Suprapubic skin (tissue), 4 donors: Measurements from ENCODE around the gene UCK1. TPM values are rescaled to one million over a fixed set of nuclear protein-coding genes. Genes with fewer than 3 reads are reported as not detected.
A peak's percentile ranks its signal among the peaks of the same experiment; 100 is the strongest.

Experiments
- DNase-seq, 2 donors: peaks; one replicate each; pipeline ENCODE4 v3.0.0-alpha.2; 2019; ENCODE audit warnings: low spot score in 2 of 2
- H3K27ac ChIP-seq: fragments of 200-600 bp; sonication (generic); one replicate; pipeline ENCODE4 v1.5.1; 2019
- H3K27me3 ChIP-seq: fragments of 200-600 bp; sonication (generic); one replicate; pipeline ENCODE4 v1.5.1; 2019
- H3K36me3 ChIP-seq: fragments of 200-600 bp; sonication (generic); one replicate; pipeline ENCODE4 v1.5.1; 2019
- H3K4me1 ChIP-seq: fragments of 200-600 bp; sonication (generic); one replicate; pipeline ENCODE4 v1.5.1; 2019
- H3K4me3 ChIP-seq: fragments of 200-600 bp; sonication (generic); one replicate; pipeline ENCODE4 v1.5.1; 2019; ENCODE audit warnings: mild to moderate bottlenecking
- H3K9me3 ChIP-seq: fragments of 200-600 bp; sonication (generic); one replicate; pipeline ENCODE4 v1.5.1; 2019
- EP300 ChIP-seq: sonication (generic); formaldehyde crosslinking; IDR thresholded peaks from one replicate; pipeline ENCODE4 v1.6.1; 2017; ENCODE audit warnings: antibody characterized with exemption
- POLR2A ChIP-seq, 2 donors: fragments of 450-650 bp; IDR thresholded peaks; one replicate each; pipeline ENCODE4 v1.6.1; 2017; ENCODE audit warnings: antibody characterized with exemption in 2 of 2, mild to moderate bottlenecking in 2 of 2, moderate library complexity in 2 of 2
- POLR2AphosphoS5 ChIP-seq, 3 donors: sonication (generic); formaldehyde crosslinking; IDR thresholded peaks; one replicate each; pipeline ENCODE4 v1.6.1; 2017; ENCODE audit warnings: antibody characterized with exemption in 3 of 3
- WGBS: methylation state at CpG from one replicate; pipeline ENCODE4 v1.1.5; 2018; 5-methylcytosine and 5-hydroxymethylcytosine counted together
- total RNA-seq, 4 donors: library from RNA; depleted of rRNA; stranded (reverse); fragments of >200 nt; gene quantifications; one replicate each; pipeline ENCODE4 v1.1.0, GENCODE V29; 2016
- TF ChIP-seq, protein P1 (sequence below), 2 donors: fragments of 200-600 bp in 1 of 2; fragments of 450-650 bp in 1 of 2; sonication (generic) in 1 of 2; IDR thresholded peaks; one replicate each; pipeline ENCODE4 v1.5.1; 2016 to 2019; ENCODE audit warnings: antibody characterized with exemption in 2 of 2, mild to moderate bottlenecking in 1 of 2, moderate library complexity in 1 of 2

The UCK1 gene
- total RNA-seq, 4 donors from 2014 or later: 20.0 to 28.0 (median 26.6) TPM

DNA sequence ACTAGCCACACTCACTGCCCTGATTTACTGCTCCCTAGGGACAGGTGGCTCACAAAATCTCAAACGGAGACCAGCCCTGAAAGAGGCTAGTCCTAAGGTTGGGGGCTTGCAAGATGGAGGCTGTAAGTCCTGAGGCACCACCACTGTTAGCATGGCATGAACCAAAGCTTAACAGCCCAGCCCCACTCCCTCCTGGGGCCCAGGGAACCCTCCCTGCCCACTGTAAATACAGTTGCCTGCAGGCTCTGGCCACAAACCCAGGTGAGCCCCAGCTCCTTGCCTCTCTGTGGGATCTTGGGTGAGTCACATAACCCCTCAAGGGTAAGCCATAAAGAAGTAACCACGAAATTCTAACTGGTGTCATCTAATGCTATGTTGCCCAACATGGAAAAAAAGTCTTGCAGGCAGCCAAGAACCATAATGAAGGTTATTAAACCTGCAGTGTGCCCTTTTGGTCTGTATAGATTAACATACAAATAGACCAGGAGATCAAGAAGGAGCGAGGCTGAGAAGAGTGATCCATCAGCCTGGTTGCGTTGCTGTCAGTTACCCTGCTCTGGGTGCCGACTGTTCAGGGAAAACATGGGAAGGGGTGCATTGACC lies 30.0 kb downstream of the UCK1 start:
- WGBS: 58% methylated on average over 5 of the region's 5 CpGs
- H3K27ac ChIP-seq: peak overlapping the region; percentile 27
- no peaks in the 10 kb centered on the region for H3K9me3 ChIP-seq
- no peaks in the 10 kb centered on the region for H3K27me3 ChIP-seq
- no peak for DNase-seq
- H3K4me3 ChIP-seq: no peak overlapping the region
- H3K36me3 ChIP-seq: peaks cover 37% of the 10 kb centered on the region
- H3K4me1 ChIP-seq: peaks cover 37% of the 10 kb centered on the region
- TF ChIP-seq POLR2A (IDR thresholded peaks at IDR 0.05) (no peak), EP300 (no peak), POLR2AphosphoS5 (IDR thresholded peaks at IDR 0.05) (no peak)
- TF ChIP-seq, protein P1, sequence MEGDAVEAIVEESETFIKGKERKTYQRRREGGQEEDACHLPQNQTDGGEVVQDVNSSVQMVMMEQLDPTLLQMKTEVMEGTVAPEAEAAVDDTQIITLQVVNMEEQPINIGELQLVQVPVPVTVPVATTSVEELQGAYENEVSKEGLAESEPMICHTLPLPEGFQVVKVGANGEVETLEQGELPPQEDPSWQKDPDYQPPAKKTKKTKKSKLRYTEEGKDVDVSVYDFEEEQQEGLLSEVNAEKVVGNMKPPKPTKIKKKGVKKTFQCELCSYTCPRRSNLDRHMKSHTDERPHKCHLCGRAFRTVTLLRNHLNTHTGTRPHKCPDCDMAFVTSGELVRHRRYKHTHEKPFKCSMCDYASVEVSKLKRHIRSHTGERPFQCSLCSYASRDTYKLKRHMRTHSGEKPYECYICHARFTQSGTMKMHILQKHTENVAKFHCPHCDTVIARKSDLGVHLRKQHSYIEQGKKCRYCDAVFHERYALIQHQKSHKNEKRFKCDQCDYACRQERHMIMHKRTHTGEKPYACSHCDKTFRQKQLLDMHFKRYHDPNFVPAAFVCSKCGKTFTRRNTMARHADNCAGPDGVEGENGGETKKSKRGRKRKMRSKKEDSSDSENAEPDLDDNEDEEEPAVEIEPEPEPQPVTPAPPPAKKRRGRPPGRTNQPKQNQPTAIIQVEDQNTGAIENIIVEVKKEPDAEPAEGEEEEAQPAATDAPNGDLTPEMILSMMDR (IDR thresholded peaks at IDR 0.05): no peak

DNA sequence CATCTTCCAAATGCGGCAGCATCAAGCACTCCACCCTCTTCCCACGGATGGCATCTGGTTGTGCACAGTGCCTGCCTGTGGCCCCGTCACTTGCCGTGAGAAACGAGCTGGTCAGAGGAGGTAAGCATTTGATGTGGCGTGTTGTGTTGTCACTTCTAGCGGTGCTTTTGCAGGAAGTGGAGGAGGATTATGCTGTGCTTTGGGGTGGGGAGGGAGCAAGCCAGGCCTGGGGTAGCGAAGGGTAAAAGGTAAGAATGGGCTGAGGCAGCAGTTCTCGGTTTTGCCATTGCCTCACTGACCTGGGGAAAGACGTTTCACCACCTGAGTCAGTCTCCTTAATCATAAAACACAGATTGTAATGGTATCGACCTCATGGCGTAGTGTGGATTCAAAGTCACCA lies 30.7 kb downstream of the UCK1 start:
- Histone ChIP-seq H3K27me3 (no peaks in the 10 kb centered on the region), H3K27ac (peak overlapping the region; percentile 27), H3K4me3 (no peak overlapping the region), H3K36me3 (peaks cover 44% of the 10 kb centered on the region), H3K4me1 (peaks cover 37% of the 10 kb centered on the region), H3K9me3 (no peaks in the 10 kb centered on the region)
- 65% methylated on average over 12 of the region's 12 CpGs for WGBS
- TF ChIP-seq EP300: no peak
- TF ChIP-seq POLR2A (IDR thresholded peaks at IDR 0.05): no peak
- no peak for TF ChIP-seq POLR2AphosphoS5 (IDR thresholded peaks at IDR 0.05)
- TF ChIP-seq, protein P1 (IDR thresholded peaks at IDR 0.05): no peak
- DNase-seq: no peak

- DNase-seq: no peak
- H3K27ac ChIP-seq: no peak overlapping the region
- TF ChIP-seq EP300 (no peak), POLR2AphosphoS5 (IDR thresholded peaks at IDR 0.05) (no peak), POLR2A (IDR thresholded peaks at IDR 0.05) (no peak)
- H3K9me3 ChIP-seq: no peaks in the 10 kb centered on the region
- no peak overlapping the region for H3K4me3 ChIP-seq
- H3K4me1 ChIP-seq: peaks cover 33% of the 10 kb centered on the region
- no peaks in the 10 kb centered on the region for H3K27me3 ChIP-seq
- WGBS: 81% methylated on average over 7 of the region's 7 CpGs
- peaks cover 55% of the 10 kb centered on the region for H3K36me3 ChIP-seq
These were observed 31.8 kb downstream of the UCK1 start for GRCh38 chr9:131499254-131499767.

GRCh38 chr9:131496844-131497405 lies 34.1 kb downstream of the UCK1 start:
- no peak for DNase-seq

DNA sequence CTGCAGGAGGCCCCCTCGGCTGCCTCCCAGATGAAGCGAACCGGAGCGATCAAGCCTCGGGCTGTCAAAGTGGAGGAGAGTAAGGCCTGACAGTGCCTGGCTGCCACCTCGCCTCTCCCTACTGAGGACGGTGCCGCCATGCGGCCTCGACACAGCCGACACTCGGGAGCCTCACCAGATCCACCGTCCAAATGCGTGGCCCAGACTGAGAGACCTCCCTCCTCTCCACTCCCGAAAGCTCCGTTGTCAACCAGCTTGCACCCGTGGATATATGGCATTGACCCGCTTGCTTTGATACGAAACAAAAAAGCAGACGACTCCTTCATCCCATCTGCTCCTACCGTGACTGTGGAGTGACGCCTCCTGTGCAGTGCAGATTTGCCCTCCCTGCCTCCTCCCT lies 35.3 kb downstream of the UCK1 start:
- peaks cover 4% of the 10 kb centered on the region for H3K4me1 ChIP-seq
- no peaks in the 10 kb centered on the region for H3K27me3 ChIP-seq
- H3K27ac ChIP-seq: no peak overlapping the region
- WGBS: 84% methylated on average over 14 of the region's 22 CpGs
- H3K36me3 ChIP-seq: peaks cover 90% of the 10 kb centered on the region
- no peak overlapping the region for H3K4me3 ChIP-seq
- TF ChIP-seq POLR2AphosphoS5 (IDR thresholded peaks at IDR 0.05): no peak
- no peak for TF ChIP-seq POLR2A (IDR thresholded peaks at IDR 0.05)
- TF ChIP-seq, protein P1 (IDR thresholded peaks at IDR 0.05): no peak
- no peak for TF ChIP-seq EP300
- DNase-seq: no peak
- H3K9me3 ChIP-seq: no peaks in the 10 kb centered on the region

More at GRCh38 chr9:131496844-131497405, 34.1 kb downstream of the UCK1 start:
- H3K4me1 ChIP-seq: peaks cover 16% of the 10 kb centered on the region
- TF ChIP-seq, protein P1 (IDR thresholded peaks at IDR 0.05): no peak
- TF ChIP-seq EP300 (no peak), POLR2A (IDR thresholded peaks at IDR 0.05) (no peak), POLR2AphosphoS5 (IDR thresholded peaks at IDR 0.05) (no peak)
- no peaks in the 10 kb centered on the region for H3K27me3 ChIP-seq
- WGBS: 80% methylated on average over 9 of the region's 10 CpGs
- no peak overlapping the region for H3K4me3 ChIP-seq
- H3K9me3 ChIP-seq: no peaks in the 10 kb centered on the region
- H3K27ac ChIP-seq: no peak overlapping the region
- H3K36me3 ChIP-seq: peaks cover 79% of the 10 kb centered on the region
